Right lobe of liver (tissue), 4 donors: Measurements from ENCODE around the gene LIFR.

Source experiments
- CTCF ChIP-seq, 4 donors: fragments of 200-600 bp in 3 of 4; fragments of 450-650 bp in 1 of 4; IDR thresholded peaks; one replicate each; pipeline versions ENCODE4 v1.5.1 to v1.8.0; 2016 to 2022; ENCODE audit warnings: antibody characterized with exemption in 4 of 4, mild to moderate bottlenecking in 2 of 4
- POLR2A ChIP-seq: fragments of 450-650 bp; IDR thresholded peaks from one replicate; pipeline ENCODE4 v1.6.1; 2017; ENCODE audit warnings: antibody characterized with exemption, mild to moderate bottlenecking
- donor health status: DM: no; HTN: no; CAD: no.
- donor health status: DM: no; HTN: no; CAD: no.
- donor health status: DM: no; HTN: yes; CAD: no.

DNA sequence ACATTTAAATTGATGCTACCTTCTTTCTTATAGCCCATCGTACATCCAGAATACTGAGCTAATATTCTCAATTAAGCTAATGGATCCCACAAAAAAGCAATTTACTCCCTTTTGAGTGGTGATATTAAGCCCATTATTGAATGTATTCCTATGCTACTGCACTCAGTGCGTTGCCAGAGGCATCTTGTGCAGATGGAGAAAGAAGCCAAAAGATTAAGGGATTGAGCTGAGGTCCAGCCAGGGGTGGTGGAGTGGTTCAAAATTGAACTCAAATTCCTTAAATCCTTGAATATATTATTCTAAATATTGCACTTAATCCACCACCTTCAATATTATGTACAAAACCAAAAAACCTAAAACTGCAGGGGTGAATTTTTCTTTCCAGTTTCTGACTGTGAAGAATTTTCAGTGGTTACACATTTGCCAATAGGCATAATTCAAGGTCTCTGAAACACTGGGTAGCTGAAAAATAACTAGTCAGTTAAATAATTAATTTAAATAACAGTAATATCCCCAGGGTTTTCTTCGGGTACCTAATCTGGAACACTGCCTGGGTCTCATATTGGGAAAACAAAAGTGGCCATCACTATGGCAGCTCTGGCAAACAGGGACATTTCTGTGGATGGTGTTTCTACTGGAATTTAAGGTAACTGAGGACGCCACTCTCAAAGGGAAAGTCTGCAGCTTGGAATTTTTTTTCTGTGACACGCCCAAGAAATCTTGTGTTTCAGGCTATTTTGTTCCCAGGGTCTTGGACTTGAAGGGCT, 6.2 kb upstream of the LIFR start:
- TF ChIP-seq CTCF (IDR thresholded peaks at IDR 0.05) (no peak), POLR2A (no peak)
